ENCODE measurements around the gene CELSR1.

DNA sequence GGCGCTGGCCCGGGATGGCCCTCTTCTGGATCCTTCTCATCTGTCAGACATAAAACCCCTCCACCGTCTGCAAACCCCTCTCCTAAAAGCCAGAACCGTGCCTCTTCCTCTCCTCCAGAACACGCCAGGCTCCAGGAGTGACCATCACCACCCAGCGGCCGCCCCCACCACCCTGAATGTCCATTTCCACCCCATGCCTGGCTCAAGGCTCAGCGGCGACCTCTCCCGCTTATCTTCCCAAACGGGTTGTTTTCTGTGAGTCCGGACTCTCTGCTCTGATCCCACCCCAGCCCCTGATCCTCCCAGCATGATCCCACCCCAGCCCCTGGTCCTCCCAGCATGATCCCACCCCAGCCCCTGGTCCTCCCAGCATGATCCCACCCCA lies 37.6 kb downstream of the CELSR1 start:
- TF ChIP-seq, protein P1, sequence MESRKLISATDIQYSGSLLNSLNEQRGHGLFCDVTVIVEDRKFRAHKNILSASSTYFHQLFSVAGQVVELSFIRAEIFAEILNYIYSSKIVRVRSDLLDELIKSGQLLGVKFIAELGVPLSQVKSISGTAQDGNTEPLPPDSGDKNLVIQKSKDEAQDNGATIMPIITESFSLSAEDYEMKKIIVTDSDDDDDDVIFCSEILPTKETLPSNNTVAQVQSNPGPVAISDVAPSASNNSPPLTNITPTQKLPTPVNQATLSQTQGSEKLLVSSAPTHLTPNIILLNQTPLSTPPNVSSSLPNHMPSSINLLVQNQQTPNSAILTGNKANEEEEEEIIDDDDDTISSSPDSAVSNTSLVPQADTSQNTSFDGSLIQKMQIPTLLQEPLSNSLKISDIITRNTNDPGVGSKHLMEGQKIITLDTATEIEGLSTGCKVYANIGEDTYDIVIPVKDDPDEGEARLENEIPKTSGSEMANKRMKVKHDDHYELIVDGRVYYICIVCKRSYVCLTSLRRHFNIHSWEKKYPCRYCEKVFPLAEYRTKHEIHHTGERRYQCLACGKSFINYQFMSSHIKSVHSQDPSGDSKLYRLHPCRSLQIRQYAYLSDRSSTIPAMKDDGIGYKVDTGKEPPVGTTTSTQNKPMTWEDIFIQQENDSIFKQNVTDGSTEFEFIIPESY (IDR thresholded peaks at IDR 0.05; ENCODE audit: extremely low read depth, insufficient replicate concordance, low read length) = no peak
- TF ChIP-seq POLR2AphosphoS5 (IDR thresholded peaks at IDR 0.05; ENCODE audit: low read depth, low read length) = no peak
- TF ChIP-seq, protein P2, sequence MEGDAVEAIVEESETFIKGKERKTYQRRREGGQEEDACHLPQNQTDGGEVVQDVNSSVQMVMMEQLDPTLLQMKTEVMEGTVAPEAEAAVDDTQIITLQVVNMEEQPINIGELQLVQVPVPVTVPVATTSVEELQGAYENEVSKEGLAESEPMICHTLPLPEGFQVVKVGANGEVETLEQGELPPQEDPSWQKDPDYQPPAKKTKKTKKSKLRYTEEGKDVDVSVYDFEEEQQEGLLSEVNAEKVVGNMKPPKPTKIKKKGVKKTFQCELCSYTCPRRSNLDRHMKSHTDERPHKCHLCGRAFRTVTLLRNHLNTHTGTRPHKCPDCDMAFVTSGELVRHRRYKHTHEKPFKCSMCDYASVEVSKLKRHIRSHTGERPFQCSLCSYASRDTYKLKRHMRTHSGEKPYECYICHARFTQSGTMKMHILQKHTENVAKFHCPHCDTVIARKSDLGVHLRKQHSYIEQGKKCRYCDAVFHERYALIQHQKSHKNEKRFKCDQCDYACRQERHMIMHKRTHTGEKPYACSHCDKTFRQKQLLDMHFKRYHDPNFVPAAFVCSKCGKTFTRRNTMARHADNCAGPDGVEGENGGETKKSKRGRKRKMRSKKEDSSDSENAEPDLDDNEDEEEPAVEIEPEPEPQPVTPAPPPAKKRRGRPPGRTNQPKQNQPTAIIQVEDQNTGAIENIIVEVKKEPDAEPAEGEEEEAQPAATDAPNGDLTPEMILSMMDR (IDR thresholded peaks at IDR 0.05 in 2 of 3, conservative IDR thresholded peaks at IDR 0.05 in 1 of 3; ENCODE audit: borderline replicate concordance in 1 of 3, insufficient read depth in 1 of 3, low read depth in 2 of 3, low read length in 2 of 3) = no peak
- no peak for TF ChIP-seq POLR2A (IDR thresholded peaks at IDR 0.05; ENCODE audit: borderline replicate concordance, extremely low read depth, insufficient read depth, insufficient read length)
- no peak for TF ChIP-seq SRF (IDR thresholded peaks at IDR 0.05; ENCODE audit: low read depth)
- no peak for TF ChIP-seq EZH2phosphoT487 (IDR thresholded peaks at IDR 0.05; ENCODE audit: borderline replicate concordance)
- no peak for TF ChIP-seq EZH2 (IDR thresholded peaks at IDR 0.05)
- no peak for TF ChIP-seq ZFX (IDR thresholded peaks at IDR 0.05)
- TF ChIP-seq, protein P3, sequence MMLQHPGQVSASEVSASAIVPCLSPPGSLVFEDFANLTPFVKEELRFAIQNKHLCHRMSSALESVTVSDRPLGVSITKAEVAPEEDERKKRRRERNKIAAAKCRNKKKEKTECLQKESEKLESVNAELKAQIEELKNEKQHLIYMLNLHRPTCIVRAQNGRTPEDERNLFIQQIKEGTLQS (IDR thresholded peaks at IDR 0.05) = no peak
- no peak for TF ChIP-seq ZNF274 (IDR thresholded peaks at IDR 0.05; ENCODE audit: low read depth, low read length)
